ENCODE data around the gene CBLN4.

CBLN4 gene

GRCh38 chr20:56005389-56005715, at the start of gene CBLN4:
Gene CBLN4, minus strand, starts transcription at chr20:56005519. Its CDS starts 1,348 bp downstream, at chr20:56004171.
- no peak for DNase-seq

- no peak for DNase-seq
These were observed 37.9 kb upstream of the CBLN4 start for GRCh38 chr20:56043227-56043626.

GRCh38 chr20:56032251-56032650, 26.9 kb upstream of the CBLN4 start:
- DNase-seq: peak in 2 of 3 experiments; percentile 5 to 20

- no peak for DNase-seq
These were observed 13.4 kb upstream of the CBLN4 start for GRCh38 chr20:56018716-56019115.

GRCh38 chr20:56018194-56018593, 12.9 kb upstream of the CBLN4 start:
- no peak for DNase-seq

- DNase-seq: no peak
These were observed 12.2 kb upstream of the CBLN4 start for GRCh38 chr20:56017560-56017959.

GRCh38 chr20:56014998-56015397, 9.7 kb upstream of the CBLN4 start:
- DNase-seq: no peak

GRCh38 chr20:56014151-56014550, 8.8 kb upstream of the CBLN4 start:
- DNase-seq: no peak

- DNase-seq: no peak
These were observed 519 bp downstream of the CBLN4 start for GRCh38 chr20:56004611-56005388.

- DNase-seq: no peak
These were observed 1.3 kb downstream of the CBLN4 start for GRCh38 chr20:56004007-56004406.

GRCh38 chr20:56002908-56003800, 2.2 kb downstream of the CBLN4 start:
- no peak for DNase-seq

GRCh38 chr20:56001890-56002289, 3.4 kb downstream of the CBLN4 start:
- no peak for DNase-seq

GRCh38 chr20:56001106-56001785, 4.1 kb downstream of the CBLN4 start:
- no peak for DNase-seq

GRCh38 chr20:55978550-55978949, 26.8 kb downstream of the CBLN4 start:
- DNase-seq: no peak

GRCh38 chr20:55977690-55978459, 27.4 kb downstream of the CBLN4 start:
- DNase-seq: peak in 1 of 3 experiments; percentile 81

- no peak for DNase-seq
These were observed 30.7 kb downstream of the CBLN4 start for GRCh38 chr20:55974491-55975202.

GRCh38 chr20:55964790-55965189, 40.5 kb downstream of the CBLN4 start:
- no peak for DNase-seq

- no peak for DNase-seq
These were observed 43.7 kb downstream of the CBLN4 start for GRCh38 chr20:55961376-55962330.

- no peak for DNase-seq
These were observed 52.1 kb downstream of the CBLN4 start for GRCh38 chr20:55953201-55953600.

- no peak for DNase-seq
These were observed 57.6 kb downstream of the CBLN4 start for GRCh38 chr20:55947701-55948100.
